K562 (cell line): ENCODE results near the gene MCFD2. TPM values are rescaled to one million over a fixed set of nuclear protein-coding genes. Genes with fewer than 3 reads are reported as not detected.

Source experiments
- ATAC-seq: fragments of 200-7000 bp; cut with Tn5 transposase; 3 replicates; pipeline ENCODE4 v1.9.1; 2020; ENCODE audit warnings: moderate library complexity
- BruUV-seq: library from RNA; stranded (reverse); fragments of 400-500 nt; replicated peaks from 2 replicates; lab custom pipeline; 2021; lab: Mats Ljungman, UMichigan
- CTCF ChIA-PET: fragments of 300-600 bp; formaldehyde crosslinking; extraction: SDS; loops from one replicate; lab custom pipeline; 2021; ENCODE audit warnings: low intra/inter-chr PET ratio; lab: Yijun Ruan, JAX
- POLR2A ChIA-PET: fragments of 300-600, 350-650 bp; sonication (Branson Sonifier 250); formaldehyde crosslinking; extraction: SDS; loops from one replicate; lab custom pipeline; 2021; ENCODE audit warnings: antibody characterized with exemption, inconsistent platforms; lab: Yijun Ruan, JAX
- DNase-seq, 4 experiments: peaks; one replicate each; pipeline versions ENCODE4 v3.0.0 to v3.0.0-alpha.2; 2011 to 2018; ENCODE audit warnings: low spot score in 3 of 4, mixed read lengths in 3 of 4; ENCODE audit errors: extremely low read depth in 1 of 4
- FAIRE-seq: peaks from 2 replicates; lab custom pipeline; 2011; peaks lifted over from hg19 to GRCh38; lab: Jason Lieb, UNC
- H2AFZ ChIP-seq: 2 replicates; pipeline ENCODE4 v1.6.0; 2011; ENCODE audit warnings: low read depth, low read length, control low read depth, inconsistent platforms
- H3K27ac ChIP-seq: fragments of 200-600 bp; 3 replicates; pipeline ENCODE4 v1.8.0; 2011; ENCODE audit warnings: low read depth, mild to moderate bottlenecking, control low read depth, inconsistent platforms, low read length, moderate library complexity, mixed read lengths; ENCODE audit errors: extremely low read depth
- H3K27me3 ChIP-seq, 2 experiments: fragments of 300-600 bp in 1 of 2; 2 replicates in 1 of 2; 3 replicates in 1 of 2; pipeline versions ENCODE4 v1.6.0 to v1.8.0; 2011; ENCODE audit warnings: inconsistent platforms in 2 of 2, low read length in 2 of 2, mild to moderate bottlenecking in 1 of 2, mixed read lengths in 1 of 2, moderate library complexity in 1 of 2; ENCODE audit not compliant: control insufficient read depth in 2 of 2, insufficient read depth in 2 of 2
- H3K36me3 ChIP-seq: fragments of 300-600 bp; 3 replicates; pipeline ENCODE4 v1.8.0; 2011; ENCODE audit warnings: mild to moderate bottlenecking, low read length, inconsistent platforms; ENCODE audit not compliant: control insufficient read depth, insufficient read depth
- H3K4me1 ChIP-seq, 2 experiments: fragments of 200-600 bp in 1 of 2; replicated peaks in 1 of 2; 2 replicates in 1 of 2; 3 replicates in 1 of 2; pipeline versions ENCODE4 v1.5.1 to v1.8.0; 2011; ENCODE audit warnings: inconsistent platforms in 2 of 2, low read length in 2 of 2, mild to moderate bottlenecking in 1 of 2, mixed read lengths in 1 of 2, moderate library complexity in 1 of 2; ENCODE audit not compliant: control insufficient read depth in 2 of 2, insufficient read depth in 2 of 2
- H3K4me2 ChIP-seq: 2 replicates; pipeline ENCODE4 v1.6.1; 2011; ENCODE audit warnings: low read length, control low read depth, inconsistent platforms, mixed read lengths; ENCODE audit not compliant: insufficient read depth
- H3K4me3 ChIP-seq: fragments of 200-600 bp; sonication (generic), shearing (Covaris generic); 2 replicates; pipeline ENCODE4 v1.5.1; 2016; ENCODE audit warnings: control low read depth, inconsistent platforms
- H3K79me2 ChIP-seq: fragments of 200-600 bp; 3 replicates; pipeline ENCODE4 v1.8.0; 2011; ENCODE audit warnings: low read length, inconsistent platforms; ENCODE audit not compliant: control insufficient read depth, insufficient read depth
- H3K9ac ChIP-seq, 2 experiments: 2 replicates each; pipeline versions ENCODE4 v1.6.0 to v1.6.1; 2011; ENCODE audit warnings: low read depth in 2 of 2, low read length in 2 of 2, control low read depth in 1 of 2, inconsistent platforms in 1 of 2, mild to moderate bottlenecking in 1 of 2, mixed read lengths in 1 of 2; ENCODE audit not compliant: insufficient read depth in 1 of 2
- H3K9me1 ChIP-seq: one replicate; pipeline ENCODE4 v1.6.0; 2011; ENCODE audit warnings: inconsistent platforms, mild to moderate bottlenecking, low read length, moderate library complexity; ENCODE audit not compliant: control insufficient read depth, insufficient read depth
- H3K9me3 ChIP-seq: replicated peaks from 2 replicates; pipeline ENCODE4 v1.5.1; 2011; ENCODE audit warnings: low read depth, low read length, inconsistent platforms; ENCODE audit not compliant: control insufficient read depth, insufficient read depth
- H4K20me1 ChIP-seq: replicated peaks from 2 replicates; pipeline ENCODE4 v1.6.1; 2011; ENCODE audit warnings: low read length, inconsistent platforms, mixed read lengths; ENCODE audit not compliant: control insufficient read depth, insufficient read depth
- L3MBTL2 ChIP-seq: fragments of 450-650 bp; IDR thresholded peaks from 2 replicates; pipeline ENCODE4 v1.6.1; 2016; ENCODE audit warnings: mild to moderate bottlenecking, moderate library complexity
- RBM25 ChIP-seq: fragments of 200-400 bp; formaldehyde crosslinking; IDR thresholded peaks from 2 replicates; pipeline ENCODE4 v1.6.1; 2018; ENCODE audit warnings: low read length, low read depth, moderate library complexity; ENCODE audit not compliant: severe bottlenecking
- SETDB1 ChIP-seq: IDR thresholded peaks from one replicate; pipeline ENCODE4 v1.6.1; 2012; ENCODE audit warnings: low read length, control low read depth, inconsistent platforms
- SMARCA5 ChIP-seq: fragments of 450-650 bp; IDR thresholded peaks from 2 replicates; pipeline ENCODE4 v1.6.1; 2016
- TRIM24 ChIP-seq, 2 experiments: fragments of 450-650 bp; IDR thresholded peaks; 2 replicates each; pipeline ENCODE4 v1.6.1; 2016
- TRIM28 ChIP-seq: fragments of 450-650 bp; IDR thresholded peaks from 2 replicates; pipeline ENCODE4 v1.6.1; 2017
- ZFP30 ChIP-seq: fragments of 250-450 bp; sonication (Bioruptor Pico); IDR thresholded peaks from 2 replicates; pipeline ENCODE4 v1.8.0; 2022; ENCODE audit warnings: moderate library complexity, mild to moderate bottlenecking, inconsistent platforms, borderline replicate concordance
- ZNF174 ChIP-seq: fragments of 250-450 bp; sonication (Bioruptor Pico); IDR thresholded peaks from 2 replicates; pipeline ENCODE4 v1.4.0; 2020; ENCODE audit warnings: mild to moderate bottlenecking
- WGBS: fragments of 100-300 bp; shearing (Covaris generic); methylation state at CpG from one replicate; pipeline ENCODE4 v1.1.6; 2016; ENCODE audit warnings: low coverage, mixed read lengths; ENCODE audit not compliant: insufficient coverage; ENCODE audit errors: missing lambda C conversion rate; 5-methylcytosine and 5-hydroxymethylcytosine counted together
- in situ Hi-C: fragments of 300-500 bp; cut with MboI; formaldehyde crosslinking; loops from 4 replicates; pipeline ENCODE4 v1.15.0; 2018; ENCODE audit warnings: inconsistent platforms, mixed read lengths
- intact Hi-C: fragments of 100-400 bp; cut with micrococcal nuclease; formaldehyde crosslinking; loops from 2 replicates; pipeline ENCODE4 v1.14.2; 2022
- polyA plus RNA-seq, 8 experiments: library from polyadenylated mRNA; depleted of rRNA in 4 of 8; stranded (reverse) in 5 of 8; unstranded in 3 of 8; fragments of >200 nt; fragmentation: Nextera tagmentation in 2 of 8; fragmentation: Illumina TruSeq in 1 of 8; extraction: Ambion mirVana in 2 of 8; extraction: Trizol in 1 of 8; gene quantifications; 2 replicates each; pipeline versions ENCODE4 v1.2.1 to v1.2.3, GENCODE V29; 2011 to 2014; ENCODE audit warnings: inconsistent platforms in 1 of 8, missing spikeins in 1 of 8
- total RNA-seq, 7 experiments: library from RNA; depleted of rRNA in 6 of 7; stranded (reverse); fragments of >200 nt in 6 of 7; fragmentation: Illumina TruSeq in 2 of 7; extraction: Trizol in 2 of 7; gene quantifications; 2 replicates each; pipeline versions ENCODE4 v1.2.1 to v1.2.3, GENCODE V29; 2011 to 2021; ENCODE audit warnings: low replicate concordance in 1 of 7
- TF ChIP-seq, protein P1 (sequence below), 2 experiments: fragments of 450-650 bp in 1 of 2; sonication (generic) in 1 of 2; formaldehyde crosslinking in 1 of 2; IDR thresholded peaks; 2 replicates each; pipeline versions ENCODE4 v1.7.1 to v1.9.0; 2016 to 2022; ENCODE audit warnings: inconsistent platforms in 1 of 2, mild to moderate bottlenecking in 1 of 2, missing genetic modification reagents in 1 of 2
- TF ChIP-seq, protein P2 (sequence below): sonication (generic); formaldehyde crosslinking; IDR thresholded peaks from 2 replicates; pipeline ENCODE4 v1.8.1; 2023; ENCODE audit warnings: mild to moderate bottlenecking, missing genetic modification reagents
- TF ChIP-seq, protein P3 (sequence below): fragments of 450-650 bp; IDR thresholded peaks from 2 replicates; pipeline ENCODE4 v1.6.1; 2018; ENCODE audit warnings: mild to moderate bottlenecking, low read depth; ENCODE audit not compliant: partially characterized antibody

MCFD2 gene
- total and polyA plus RNA-seq, 9 of the 15 experiments (the other 6 are each of a cell fraction or from before 2014, with no cell fraction given) = 78.6 to 237 (median 123) TPM

DNA sequence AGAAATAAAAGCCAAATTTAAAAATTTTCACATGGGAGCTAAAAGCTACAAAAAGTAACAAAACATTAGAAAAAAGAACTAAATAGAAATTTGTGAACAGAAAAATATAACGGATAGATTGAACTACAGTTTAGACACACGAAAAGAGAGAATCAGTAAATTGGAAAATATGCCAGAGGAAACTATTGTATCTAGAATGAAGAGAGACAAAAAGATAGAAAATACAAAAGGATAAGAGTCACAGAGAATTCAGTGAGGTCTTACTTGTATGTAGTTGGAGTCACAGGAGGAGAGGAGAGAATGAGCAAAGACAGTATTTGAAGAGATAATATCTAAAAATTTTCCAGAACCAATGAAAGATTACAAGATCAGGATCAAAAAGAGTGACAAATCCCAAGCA, 11.3 kb upstream of the MCFD2 start:
- Histone ChIP-seq H3K9me3 (peaks cover 9% of the 10 kb centered on the region; the same call in 1 of the 2 replicates), H3K27me3 (no peaks in the 10 kb centered on the region), H3K4me3 (no peak overlapping the region), H3K9me1 (no peaks in the 10 kb centered on the region), H3K27ac (no peak overlapping the region), H3K4me1 (no peaks in the 10 kb centered on the region), H3K36me3 (no peaks in the 10 kb centered on the region), H3K4me2 (no peak overlapping the region), H3K79me2 (no peaks in the 10 kb centered on the region), H2AFZ (no peak overlapping the region), H3K9ac (no peak overlapping the region), H4K20me1 (no peaks in the 10 kb centered on the region)
- WGBS = 67% methylated on average over 2 of the region's 2 CpGs
- DNase-seq (no peak), ATAC-seq (no peak), FAIRE-seq (no peak)
- in situ Hi-C loops = no loop called here
- intact Hi-C loops = no loop called here
- ChIA-PET CTCF (interaction anchor here (0.7 kb wide), 1 partner anchor 1663 kb away, joined by 3 read pairs; no protein-coding TSS in a partner anchor), POLR2A (no interaction called here)
- BruUV-seq = no TSS peak
- TF ChIP-seq, protein P1, sequence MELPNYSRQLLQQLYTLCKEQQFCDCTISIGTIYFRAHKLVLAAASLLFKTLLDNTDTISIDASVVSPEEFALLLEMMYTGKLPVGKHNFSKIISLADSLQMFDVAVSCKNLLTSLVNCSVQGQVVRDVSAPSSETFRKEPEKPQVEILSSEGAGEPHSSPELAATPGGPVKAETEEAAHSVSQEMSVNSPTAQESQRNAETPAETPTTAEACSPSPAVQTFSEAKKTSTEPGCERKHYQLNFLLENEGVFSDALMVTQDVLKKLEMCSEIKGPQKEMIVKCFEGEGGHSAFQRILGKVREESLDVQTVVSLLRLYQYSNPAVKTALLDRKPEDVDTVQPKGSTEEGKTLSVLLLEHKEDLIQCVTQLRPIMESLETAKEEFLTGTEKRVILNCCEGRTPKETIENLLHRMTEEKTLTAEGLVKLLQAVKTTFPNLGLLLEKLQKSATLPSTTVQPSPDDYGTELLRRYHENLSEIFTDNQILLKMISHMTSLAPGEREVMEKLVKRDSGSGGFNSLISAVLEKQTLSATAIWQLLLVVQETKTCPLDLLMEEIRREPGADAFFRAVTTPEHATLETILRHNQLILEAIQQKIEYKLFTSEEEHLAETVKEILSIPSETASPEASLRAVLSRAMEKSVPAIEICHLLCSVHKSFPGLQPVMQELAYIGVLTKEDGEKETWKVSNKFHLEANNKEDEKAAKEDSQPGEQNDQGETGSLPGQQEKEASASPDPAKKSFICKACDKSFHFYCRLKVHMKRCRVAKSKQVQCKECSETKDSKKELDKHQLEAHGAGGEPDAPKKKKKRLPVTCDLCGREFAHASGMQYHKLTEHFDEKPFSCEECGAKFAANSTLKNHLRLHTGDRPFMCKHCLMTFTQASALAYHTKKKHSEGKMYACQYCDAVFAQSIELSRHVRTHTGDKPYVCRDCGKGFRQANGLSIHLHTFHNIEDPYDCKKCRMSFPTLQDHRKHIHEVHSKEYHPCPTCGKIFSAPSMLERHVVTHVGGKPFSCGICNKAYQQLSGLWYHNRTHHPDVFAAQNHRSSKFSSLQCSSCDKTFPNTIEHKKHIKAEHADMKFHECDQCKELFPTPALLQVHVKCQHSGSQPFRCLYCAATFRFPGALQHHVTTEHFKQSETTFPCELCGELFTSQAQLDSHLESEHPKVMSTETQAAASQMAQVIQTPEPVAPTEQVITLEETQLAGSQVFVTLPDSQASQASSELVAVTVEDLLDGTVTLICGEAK (IDR thresholded peaks at IDR 0.05) = no peak
- TF ChIP-seq, protein P1 (CRISPR knock-in tag; IDR thresholded peaks at IDR 0.05) = no peak
- TF ChIP-seq L3MBTL2 (no peak), ZNF174 (CRISPR knock-in tag) (no peak), SMARCA5 (0 out of 2 replicates have a peak, but pooled peaks have one; percentile 24), SETDB1 (no peak), ZFP30 (CRISPR knock-in tag) (peak; percentile 91), TRIM24 (IDR thresholded peaks at IDR 0.05) (peak in 1 of 2 experiments; percentile 49; a peak in 1 of 4 replicates), TRIM28 (peak; percentile 90; the same call in 1 of the 2 replicates), RBM25 (peak; percentile 51)
- TF ChIP-seq, protein P2, sequence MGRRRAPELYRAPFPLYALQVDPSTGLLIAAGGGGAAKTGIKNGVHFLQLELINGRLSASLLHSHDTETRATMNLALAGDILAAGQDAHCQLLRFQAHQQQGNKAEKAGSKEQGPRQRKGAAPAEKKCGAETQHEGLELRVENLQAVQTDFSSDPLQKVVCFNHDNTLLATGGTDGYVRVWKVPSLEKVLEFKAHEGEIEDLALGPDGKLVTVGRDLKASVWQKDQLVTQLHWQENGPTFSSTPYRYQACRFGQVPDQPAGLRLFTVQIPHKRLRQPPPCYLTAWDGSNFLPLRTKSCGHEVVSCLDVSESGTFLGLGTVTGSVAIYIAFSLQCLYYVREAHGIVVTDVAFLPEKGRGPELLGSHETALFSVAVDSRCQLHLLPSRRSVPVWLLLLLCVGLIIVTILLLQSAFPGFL (CRISPR knock-in tag) = no peak
- TF ChIP-seq, protein P3, sequence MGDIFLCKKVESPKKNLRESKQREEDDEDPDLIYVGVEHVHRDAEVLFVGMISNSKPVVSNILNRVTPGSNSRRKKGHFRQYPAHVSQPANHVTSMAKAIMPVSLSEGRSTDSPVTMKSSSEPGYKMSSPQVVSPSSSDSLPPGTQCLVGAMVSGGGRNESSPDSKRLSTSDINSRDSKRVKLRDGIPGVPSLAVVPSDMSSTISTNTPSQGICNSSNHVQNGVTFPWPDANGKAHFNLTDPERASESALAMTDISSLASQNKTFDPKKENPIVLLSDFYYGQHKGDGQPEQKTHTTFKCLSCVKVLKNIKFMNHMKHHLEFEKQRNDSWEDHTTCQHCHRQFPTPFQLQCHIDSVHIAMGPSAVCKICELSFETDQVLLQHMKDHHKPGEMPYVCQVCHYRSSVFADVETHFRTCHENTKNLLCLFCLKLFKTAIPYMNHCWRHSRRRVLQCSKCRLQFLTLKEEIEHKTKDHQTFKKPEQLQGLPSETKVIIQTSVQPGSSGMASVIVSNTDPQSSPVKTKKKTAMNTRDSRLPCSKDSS = peak; percentile 68
